GM23338 (cell line): ENCODE results near the gene CYB5A.

ENCODE experiments used
- EZH2 ChIP-seq: fragments of 200-600 bp; sonication (generic); IDR thresholded peaks from one replicate; pipeline ENCODE4 v1.8.0; 2017; ENCODE audit warnings: antibody characterized with exemption, mild to moderate bottlenecking, low read depth; ENCODE audit not compliant: unreplicated experiment
- EZH2phosphoT487 ChIP-seq: fragments of 200-600 bp; sonication (generic); IDR thresholded peaks from one replicate; pipeline ENCODE4 v1.8.1; 2018; ENCODE audit warnings: antibody characterized with exemption; ENCODE audit not compliant: unreplicated experiment
- POLR2AphosphoS5 ChIP-seq: IDR thresholded peaks from 2 replicates; pipeline ENCODE4 v1.6.1; 2016; ENCODE audit warnings: antibody characterized with exemption, low read depth
- REST ChIP-seq: IDR thresholded peaks from one replicate; pipeline ENCODE4 v1.6.1; 2018; ENCODE audit warnings: antibody characterized with exemption; ENCODE audit not compliant: unreplicated experiment
- TF ChIP-seq, protein P1 (sequence below), 2 experiments: fragments of 200-600 bp in 1 of 2; sonication (generic) in 1 of 2; conservative IDR thresholded peaks; 2 replicates each; pipeline versions ENCODE4 v1.5.1 to v1.6.1; 2016 to 2017; ENCODE audit warnings: antibody characterized with exemption in 2 of 2, low read depth in 2 of 2, mild to moderate bottlenecking in 2 of 2, moderate library complexity in 1 of 2

DNA sequence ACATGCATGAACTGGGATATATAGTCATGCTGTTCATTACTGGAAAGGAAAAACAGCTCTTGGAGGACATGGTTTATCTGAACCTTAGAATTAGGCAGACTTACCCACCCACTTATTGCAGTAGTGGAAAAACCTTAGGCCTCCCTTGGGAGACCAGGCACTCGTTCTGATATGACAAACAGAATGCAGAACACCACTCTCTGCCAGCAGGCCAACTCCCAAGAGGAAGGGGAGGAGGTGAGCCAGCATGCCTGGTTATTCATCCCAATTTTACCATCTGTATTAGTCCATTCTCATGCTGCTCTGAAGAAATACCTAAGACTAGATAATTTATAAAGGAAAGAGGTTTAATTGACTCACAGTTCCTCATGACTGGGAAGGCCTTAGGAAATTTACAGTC is 41.3 kb upstream of the CYB5A start:
- no peak for TF ChIP-seq REST
- TF ChIP-seq, protein P1, sequence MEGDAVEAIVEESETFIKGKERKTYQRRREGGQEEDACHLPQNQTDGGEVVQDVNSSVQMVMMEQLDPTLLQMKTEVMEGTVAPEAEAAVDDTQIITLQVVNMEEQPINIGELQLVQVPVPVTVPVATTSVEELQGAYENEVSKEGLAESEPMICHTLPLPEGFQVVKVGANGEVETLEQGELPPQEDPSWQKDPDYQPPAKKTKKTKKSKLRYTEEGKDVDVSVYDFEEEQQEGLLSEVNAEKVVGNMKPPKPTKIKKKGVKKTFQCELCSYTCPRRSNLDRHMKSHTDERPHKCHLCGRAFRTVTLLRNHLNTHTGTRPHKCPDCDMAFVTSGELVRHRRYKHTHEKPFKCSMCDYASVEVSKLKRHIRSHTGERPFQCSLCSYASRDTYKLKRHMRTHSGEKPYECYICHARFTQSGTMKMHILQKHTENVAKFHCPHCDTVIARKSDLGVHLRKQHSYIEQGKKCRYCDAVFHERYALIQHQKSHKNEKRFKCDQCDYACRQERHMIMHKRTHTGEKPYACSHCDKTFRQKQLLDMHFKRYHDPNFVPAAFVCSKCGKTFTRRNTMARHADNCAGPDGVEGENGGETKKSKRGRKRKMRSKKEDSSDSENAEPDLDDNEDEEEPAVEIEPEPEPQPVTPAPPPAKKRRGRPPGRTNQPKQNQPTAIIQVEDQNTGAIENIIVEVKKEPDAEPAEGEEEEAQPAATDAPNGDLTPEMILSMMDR (conservative IDR thresholded peaks at IDR 0.05; ENCODE audit: low read depth in 2 of 2): no peak
- no peak for TF ChIP-seq EZH2
- TF ChIP-seq POLR2AphosphoS5: no peak
- TF ChIP-seq EZH2phosphoT487: no peak
